ENCODE measurements around the gene TTLL5. TPM values are rescaled to one million over a fixed set of nuclear protein-coding genes. Genes with fewer than 3 reads are reported as not detected.

The TTLL5 gene
- total and polyA plus RNA-seq, 8 donors = 10.1 to 48.4 (median 17.3) TPM

DNA sequence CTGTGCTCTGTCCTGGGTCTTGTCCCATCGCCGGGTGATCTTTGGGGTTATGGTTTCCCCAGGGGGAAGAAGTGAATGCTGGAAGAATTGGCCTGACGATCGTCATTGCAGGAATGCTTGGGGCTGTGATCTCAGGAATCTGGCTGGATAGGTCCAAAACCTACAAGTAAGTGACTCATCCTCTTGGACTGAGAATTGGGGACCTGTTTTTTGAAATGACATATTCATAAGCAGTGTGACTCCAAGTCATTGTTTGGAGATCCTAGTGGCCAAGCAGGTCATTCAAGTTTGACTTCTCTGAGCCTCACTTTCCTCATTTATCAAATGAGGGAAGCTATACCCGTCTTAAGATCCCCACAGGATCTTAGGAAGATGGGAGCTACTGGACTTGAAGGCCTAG is 26.2 kb upstream of the TTLL5 start:
- TF ChIP-seq, protein P1, sequence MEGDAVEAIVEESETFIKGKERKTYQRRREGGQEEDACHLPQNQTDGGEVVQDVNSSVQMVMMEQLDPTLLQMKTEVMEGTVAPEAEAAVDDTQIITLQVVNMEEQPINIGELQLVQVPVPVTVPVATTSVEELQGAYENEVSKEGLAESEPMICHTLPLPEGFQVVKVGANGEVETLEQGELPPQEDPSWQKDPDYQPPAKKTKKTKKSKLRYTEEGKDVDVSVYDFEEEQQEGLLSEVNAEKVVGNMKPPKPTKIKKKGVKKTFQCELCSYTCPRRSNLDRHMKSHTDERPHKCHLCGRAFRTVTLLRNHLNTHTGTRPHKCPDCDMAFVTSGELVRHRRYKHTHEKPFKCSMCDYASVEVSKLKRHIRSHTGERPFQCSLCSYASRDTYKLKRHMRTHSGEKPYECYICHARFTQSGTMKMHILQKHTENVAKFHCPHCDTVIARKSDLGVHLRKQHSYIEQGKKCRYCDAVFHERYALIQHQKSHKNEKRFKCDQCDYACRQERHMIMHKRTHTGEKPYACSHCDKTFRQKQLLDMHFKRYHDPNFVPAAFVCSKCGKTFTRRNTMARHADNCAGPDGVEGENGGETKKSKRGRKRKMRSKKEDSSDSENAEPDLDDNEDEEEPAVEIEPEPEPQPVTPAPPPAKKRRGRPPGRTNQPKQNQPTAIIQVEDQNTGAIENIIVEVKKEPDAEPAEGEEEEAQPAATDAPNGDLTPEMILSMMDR (IDR thresholded peaks at IDR 0.05) = no peak
- TF ChIP-seq EP300 (IDR thresholded peaks at IDR 0.05) (no peak), POLR2AphosphoS5 (IDR thresholded peaks at IDR 0.05) (no peak), POLR2A (IDR thresholded peaks at IDR 0.05) (no peak)
- H3K4me1 ChIP-seq = no peaks in the 10 kb centered on the region
- H3K36me3 ChIP-seq = no peaks in the 10 kb centered on the region
- 76 to 87% (median 82%) methylated on average over 5 of the region's 5 CpGs for WGBS, 5 donors
- no peak overlapping the region for H3K27ac ChIP-seq
- no peaks in the 10 kb centered on the region for H3K9me3 ChIP-seq
- no peak for DNase-seq
- intact Hi-C loops (cut with DNase I; ENCODE audit: low total_unique reads) = no loop called here
- H3K4me3 ChIP-seq = no peak overlapping the region
- H3K27me3 ChIP-seq = peaks cover 0 to 15% (median 8%) of the 10 kb centered on the region in 3 donors

DNA sequence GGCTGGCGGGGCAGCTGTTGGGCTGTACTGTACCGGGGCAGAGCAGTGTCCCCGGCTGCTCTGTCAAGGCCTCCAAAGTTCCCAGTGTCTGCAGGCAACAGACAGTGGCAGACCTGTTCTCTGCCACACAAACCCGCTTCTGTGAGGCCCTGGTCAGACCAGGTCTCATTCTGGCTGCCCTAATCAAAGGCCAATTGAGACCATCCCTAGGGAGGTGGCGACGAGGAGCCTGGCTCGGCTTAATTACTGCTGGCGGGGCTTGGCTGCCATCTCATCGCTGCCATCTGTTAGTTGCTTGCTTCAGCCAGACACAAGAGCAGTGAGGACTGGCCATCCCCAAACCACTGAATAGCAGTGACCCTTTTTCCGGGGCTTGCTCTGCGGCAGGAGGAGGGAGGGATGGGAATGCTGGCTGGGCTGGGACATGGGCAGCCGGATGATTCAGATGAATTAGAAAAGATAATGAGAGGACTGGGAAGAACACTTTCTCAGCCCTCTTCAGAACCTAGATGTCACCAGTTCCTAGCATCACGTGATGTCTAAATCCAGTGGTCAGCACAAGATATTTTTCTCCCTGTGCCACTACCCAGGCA is 24.9 kb upstream of the TTLL5 start:
- Histone ChIP-seq H3K4me3 (no peak overlapping the region), H3K27me3 (peaks cover 0 to 24% (median 8%) of the 10 kb centered on the region in 3 donors), H3K9me3 (no peaks in the 10 kb centered on the region), H3K27ac (no peak overlapping the region), H3K36me3 (no peaks in the 10 kb centered on the region), H3K4me1 (no peaks in the 10 kb centered on the region)
- peak in 1 of 2 donors; percentile 40 for DNase-seq
- TF ChIP-seq POLR2A (IDR thresholded peaks at IDR 0.05) (no peak), POLR2AphosphoS5 (IDR thresholded peaks at IDR 0.05) (no peak), EP300 (IDR thresholded peaks at IDR 0.05) (no peak)
- TF ChIP-seq, protein P1 (IDR thresholded peaks at IDR 0.05) = no peak
- 75 to 87% (median 78%) methylated on average over 13 of the region's 13 CpGs for WGBS, 5 donors
- intact Hi-C loops (cut with DNase I; ENCODE audit: low total_unique reads) = no loop called here

DNA sequence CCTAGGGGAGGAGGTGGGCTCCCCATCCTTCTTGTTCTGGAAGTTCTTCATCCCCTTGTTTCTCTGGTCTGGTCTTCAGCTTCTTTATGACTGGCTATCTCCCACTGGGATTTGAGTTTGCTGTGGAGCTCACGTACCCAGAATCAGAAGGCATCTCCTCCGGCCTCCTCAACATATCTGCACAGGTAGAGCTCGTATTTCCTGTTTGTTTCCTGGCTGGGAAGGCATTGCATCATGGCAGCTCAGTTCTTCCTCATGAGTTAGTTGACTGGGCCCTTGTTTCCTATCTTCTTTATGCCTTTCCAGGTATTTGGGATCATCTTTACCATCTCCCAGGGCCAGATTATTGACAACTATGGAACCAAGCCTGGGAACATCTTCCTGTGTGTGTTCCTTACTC is 20.2 kb upstream of the TTLL5 start:
- intact Hi-C loops (cut with DNase I; ENCODE audit: low total_unique reads) = no loop called here
- DNase-seq = no peak
- 80 to 91% (median 85%) methylated on average over 3 of the region's 3 CpGs for WGBS, 5 donors

DNA sequence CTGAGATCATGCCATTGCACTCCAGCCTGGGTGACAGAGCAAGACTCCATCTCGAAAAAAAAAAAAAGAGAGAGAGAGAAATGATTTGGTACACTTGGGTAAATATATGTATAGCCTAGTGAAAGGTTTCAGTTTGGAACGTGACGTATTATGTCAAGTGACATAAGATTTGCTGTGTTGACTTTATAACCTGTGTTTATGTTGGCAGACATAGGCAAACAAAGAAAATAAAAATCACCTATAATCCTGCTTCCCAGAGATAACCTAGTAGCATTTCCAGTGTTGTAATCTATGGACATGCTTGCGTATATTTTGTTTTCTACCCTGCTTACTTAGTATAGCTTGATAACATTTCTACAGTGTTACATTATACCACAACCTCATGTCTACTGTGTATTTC is 17.1 kb upstream of the TTLL5 start:
- Histone ChIP-seq H3K4me1 (peaks cover 0 to 32% (median 16%) of the 10 kb centered on the region in 4 donors), H3K27ac (no peak overlapping the region), H3K9me3 (no peaks in the 10 kb centered on the region), H3K36me3 (peaks cover 0 to 20% (median 8%) of the 10 kb centered on the region in 4 donors), H3K27me3 (peaks cover 0 to 21% (median 6%) of the 10 kb centered on the region in 3 donors), H3K4me3 (no peak overlapping the region)
- 23 to 42% (median 31%) methylated on average over 4 of the region's 4 CpGs for whole genome bisulfite sequencing, 5 donors
- DNase-seq = peak in 1 of 2 donors; percentile 80
- TF ChIP-seq POLR2A (IDR thresholded peaks at IDR 0.05) (no peak), POLR2AphosphoS5 (IDR thresholded peaks at IDR 0.05) (peak in 1 of 3 donors; percentile 58), EP300 (IDR thresholded peaks at IDR 0.05) (no peak)
- TF ChIP-seq, protein P1 (IDR thresholded peaks at IDR 0.05) = no peak
- intact Hi-C loops (cut with DNase I; ENCODE audit: low total_unique reads) = no loop called here

More for the DNA sequence above, 20.2 kb upstream of the TTLL5 start:
- H3K36me3 ChIP-seq = peaks cover 0 to 6% (median 0%) of the 10 kb centered on the region in 4 donors
- TF ChIP-seq, protein P1 (IDR thresholded peaks at IDR 0.05) = no peak
- TF ChIP-seq POLR2A (IDR thresholded peaks at IDR 0.05) (no peak), EP300 (IDR thresholded peaks at IDR 0.05) (no peak), POLR2AphosphoS5 (IDR thresholded peaks at IDR 0.05) (no peak)
- H3K4me1 ChIP-seq = peaks cover 0 to 15% (median 11%) of the 10 kb centered on the region in 4 donors
- H3K27ac ChIP-seq = no peak overlapping the region
- H3K4me3 ChIP-seq = no peak overlapping the region
- peaks cover 0 to 34% (median 12%) of the 10 kb centered on the region in 3 donors for H3K27me3 ChIP-seq
- H3K9me3 ChIP-seq = no peaks in the 10 kb centered on the region
